ENCODE data around the gene C16orf92.
A peak's percentile ranks its signal among the peaks of the same experiment; 100 is the strongest.

C16orf92 gene

GRCh38 chr16:29989111-29989858 lies 33.7 kb upstream of the C16orf92 start:
- no peak for DNase-seq (ENCODE audit: low read depth)

DNA sequence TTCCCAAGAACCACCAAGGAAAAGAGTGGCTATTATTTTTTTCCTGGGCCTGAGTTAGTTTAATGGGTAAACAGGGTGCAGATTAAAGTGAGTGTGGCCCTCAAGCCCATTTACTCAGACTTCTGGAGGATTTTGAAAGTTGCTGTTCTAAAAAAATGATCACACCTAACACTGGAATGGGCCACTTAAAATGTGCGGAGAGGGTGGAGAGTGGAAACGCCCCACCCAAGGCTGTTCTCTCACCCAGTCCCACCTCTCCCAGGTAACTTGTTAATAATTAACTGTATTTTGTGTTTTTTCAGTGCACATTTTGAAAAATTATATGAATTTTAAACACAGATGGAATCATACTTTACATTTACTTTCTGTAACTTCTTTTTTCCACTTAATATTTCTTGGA lies 33.0 kb upstream of the C16orf92 start:
- DNase-seq (ENCODE audit: low read depth), result no peak

DNA sequence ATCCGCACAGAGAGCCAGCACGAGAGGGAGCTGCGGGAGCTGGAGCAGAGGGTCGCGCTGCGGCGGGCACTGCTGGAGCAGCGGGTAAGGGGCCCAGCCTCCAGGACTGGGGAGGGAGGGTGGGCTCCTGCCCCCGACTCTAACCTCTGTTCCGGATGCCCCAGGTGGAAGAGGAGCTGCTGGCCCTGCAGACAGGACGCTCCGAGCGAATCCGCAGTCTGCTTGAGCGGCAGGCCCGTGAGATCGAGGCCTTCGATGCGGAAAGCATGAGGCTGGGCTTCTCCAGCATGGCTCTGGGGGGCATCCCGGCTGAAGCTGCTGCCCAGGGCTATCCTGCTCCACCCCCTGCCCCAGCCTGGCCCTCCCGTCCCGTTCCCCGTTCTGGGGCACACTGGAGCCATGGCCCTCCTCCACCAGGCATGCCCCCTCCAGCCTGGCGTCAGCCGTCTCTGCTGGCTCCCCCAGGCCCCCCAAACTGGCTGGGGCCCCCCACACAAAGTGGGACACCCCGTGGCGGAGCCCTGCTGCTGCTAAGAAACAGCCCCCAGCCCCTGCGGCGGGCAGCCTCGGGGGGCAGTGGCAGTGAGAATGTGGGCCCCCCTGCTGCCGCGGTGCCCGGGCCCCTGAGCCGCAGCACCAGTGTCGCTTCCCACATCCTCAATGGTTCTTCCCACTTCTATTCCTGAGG lies 32.0 kb upstream of the C16orf92 start:
- no peak for DNase-seq (ENCODE audit: low read depth)

- DNase-seq (ENCODE audit: low read depth), result no peak
These were observed 31.5 kb upstream of the C16orf92 start for GRCh38 chr16:29991571-29991904.

DNA sequence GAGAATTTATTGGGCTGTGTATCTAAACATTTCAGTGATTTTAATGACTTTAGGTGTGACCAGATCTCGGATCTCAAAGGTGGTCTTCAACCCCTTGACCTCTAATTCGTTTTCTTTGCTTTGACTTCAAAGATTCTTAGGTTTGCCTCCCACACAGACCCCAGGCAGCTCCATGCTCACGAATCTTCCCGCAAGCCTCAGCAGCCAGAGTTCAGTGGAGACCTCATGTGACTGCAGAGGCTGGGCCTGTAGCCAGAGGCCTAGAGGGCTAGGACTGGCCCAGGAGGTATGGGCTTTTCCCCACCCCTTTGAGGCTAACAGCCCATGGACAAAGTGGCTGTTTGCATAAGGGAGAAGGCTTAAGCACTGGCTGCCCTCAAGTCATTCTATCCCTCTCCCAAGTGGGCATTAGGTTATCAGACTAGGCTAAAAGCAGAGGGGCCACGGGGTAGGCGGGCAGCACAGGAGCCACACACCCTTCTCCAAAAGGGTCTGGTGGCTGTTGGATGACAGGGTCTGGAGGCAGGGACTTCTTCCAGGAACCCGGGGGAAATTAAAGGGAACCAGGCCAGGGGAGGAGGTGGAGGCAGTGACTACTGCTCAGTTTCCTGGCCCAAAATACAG lies 30.5 kb upstream of the C16orf92 start:
- DNase-seq (ENCODE audit: low read depth), result peak; percentile 79

DNA sequence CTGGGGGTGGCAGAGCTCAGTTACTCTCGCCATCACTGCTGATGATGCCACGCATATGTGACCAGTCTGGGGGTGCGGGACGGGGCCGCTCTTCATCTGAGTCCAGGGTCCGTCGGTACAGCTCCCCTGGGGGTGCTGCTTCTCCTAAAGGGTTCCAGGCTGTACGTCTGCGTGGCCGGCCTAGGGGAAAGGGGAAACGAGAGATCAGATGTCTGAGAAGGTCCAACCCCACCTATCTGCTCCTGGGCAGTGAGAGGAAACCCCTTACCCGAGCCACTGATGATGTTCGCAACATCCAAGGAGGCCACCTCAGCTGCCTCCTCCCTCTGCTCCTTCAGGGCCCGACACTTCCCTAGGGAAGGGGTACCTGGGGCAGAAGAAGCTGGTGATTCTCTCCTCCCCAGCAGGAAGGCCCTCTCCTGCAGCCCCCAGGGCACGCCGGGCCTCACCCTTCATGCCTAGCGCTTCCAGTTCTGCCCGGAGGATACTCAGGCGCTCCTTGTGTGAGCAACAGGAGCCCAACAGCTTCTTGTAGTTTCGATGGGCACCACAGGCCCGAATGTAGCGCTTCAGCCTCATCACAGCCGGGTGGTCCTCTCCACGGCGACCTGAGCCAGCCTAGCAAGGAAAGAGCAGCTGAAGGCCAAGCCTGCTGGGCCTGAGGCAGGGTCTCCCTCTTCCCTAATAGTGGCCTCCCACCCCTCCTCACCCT lies 29.7 kb upstream of the C16orf92 start:
- no peak for DNase-seq (ENCODE audit: low read depth)

DNA sequence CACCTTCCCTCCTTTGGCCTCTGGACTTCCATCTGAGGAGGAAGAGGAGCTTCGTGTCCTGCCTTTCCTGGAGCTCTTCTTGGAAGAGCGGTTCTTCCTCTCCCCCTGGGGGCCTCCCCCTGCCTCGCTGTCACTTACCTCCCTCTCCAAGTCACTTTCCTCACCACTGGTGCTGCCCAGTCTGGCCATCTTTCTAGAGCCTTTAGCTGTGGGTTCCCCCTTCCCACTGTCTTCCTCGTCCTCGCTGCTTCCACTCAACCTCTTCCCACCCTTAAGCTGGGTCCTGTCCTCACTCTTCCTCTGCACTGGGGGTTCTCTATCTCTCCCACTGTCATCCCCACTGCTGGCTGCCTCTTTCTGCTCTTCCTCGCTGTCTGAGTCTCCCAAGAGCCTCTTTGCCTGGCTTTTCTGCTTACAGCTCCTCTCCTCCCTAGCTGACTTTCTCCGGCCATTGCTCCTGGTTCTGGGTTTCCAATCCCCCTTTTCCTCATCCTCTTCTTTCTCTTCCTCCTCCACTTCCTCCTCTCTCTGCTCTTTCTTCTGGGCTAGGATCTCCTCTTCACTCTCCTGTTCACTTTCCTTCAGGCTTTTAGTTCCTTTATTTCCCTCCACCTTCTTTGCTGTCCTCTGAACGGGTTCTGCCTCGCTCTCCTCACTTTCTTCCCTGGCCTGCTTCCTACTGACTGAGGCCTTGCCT lies 28.9 kb upstream of the C16orf92 start:
- DNase-seq (ENCODE audit: low read depth), result no peak

DNA sequence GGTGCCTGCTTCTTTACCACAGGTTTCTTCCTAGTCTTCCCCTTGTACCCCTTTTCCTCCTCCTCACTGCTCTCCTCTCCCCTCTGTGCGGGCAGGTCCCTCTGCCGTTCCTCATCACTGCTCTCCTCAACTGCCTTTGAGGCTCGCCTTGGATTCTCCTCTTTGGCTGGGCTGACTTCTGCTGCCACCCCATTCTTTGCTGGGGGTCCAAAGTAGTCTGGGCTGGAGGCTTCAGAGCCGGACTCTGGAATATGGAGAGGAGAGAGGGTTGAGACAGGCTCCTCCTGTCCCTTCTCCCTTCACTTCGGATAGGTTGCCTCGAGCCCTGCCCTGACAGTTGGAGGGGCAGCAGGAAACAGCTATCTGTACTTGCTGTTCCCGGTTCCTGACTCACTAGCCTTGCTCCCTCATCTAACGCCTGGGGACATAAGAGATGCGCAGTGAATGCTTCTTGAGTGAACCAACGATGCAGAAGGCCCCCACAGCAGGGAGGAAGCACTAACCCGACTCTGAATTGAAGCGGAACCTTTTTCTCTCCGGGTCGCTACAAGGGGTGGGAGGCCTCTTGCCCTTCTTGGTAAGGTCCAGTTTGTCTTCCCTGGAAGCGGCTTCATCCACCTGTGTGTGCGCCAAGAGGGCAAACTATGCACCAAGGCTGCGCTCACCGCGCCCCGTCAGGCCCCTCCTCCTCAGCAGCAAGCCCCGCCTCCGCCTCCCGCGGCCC lies 28.2 kb upstream of the C16orf92 start:
- peak; percentile 69 for DNase-seq (ENCODE audit: low read depth)

- DNase-seq (ENCODE audit: low read depth), result peak; percentile 66
These were observed 27.6 kb upstream of the C16orf92 start, which contains the start of gene HIRIP3 for GRCh38 chr16:29995324-29995910. Gene HIRIP3 (minus strand): TSS chr16:29995617. CDS start chr16:29995605, 12 bp downstream.

- DNase-seq (ENCODE audit: low read depth), result peak; percentile 93
These were observed 26.9 kb upstream of the C16orf92 start, which contains the start of gene INO80E for GRCh38 chr16:29995911-29996765. Gene INO80E (plus strand): TSS chr16:29996241. CDS start chr16:29996311, 70 bp downstream.

GRCh38 chr16:29996766-29997250 lies 26.2 kb upstream of the C16orf92 start:
- DNase-seq (ENCODE audit: low read depth), result no peak

DNA sequence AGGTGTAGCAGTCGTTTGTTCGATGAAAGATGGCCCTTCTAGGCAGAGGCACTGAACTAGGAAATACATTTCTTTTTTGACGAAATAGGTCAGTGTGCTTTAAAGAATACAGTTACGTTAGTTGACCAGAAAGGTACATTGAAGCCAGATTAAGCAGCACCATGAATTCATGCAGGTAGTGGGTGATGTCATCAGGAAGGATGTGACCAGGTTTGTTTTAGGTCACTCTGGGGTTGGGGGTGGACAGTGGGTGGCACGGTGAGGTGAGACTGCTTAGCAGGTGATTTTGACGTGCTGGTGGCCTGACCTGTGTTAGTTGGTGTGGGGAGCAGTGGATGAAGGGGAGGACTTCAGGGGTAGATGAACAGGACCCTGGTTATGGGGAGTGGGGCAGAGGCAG lies 23.4 kb upstream of the C16orf92 start:
- no peak for DNase-seq (ENCODE audit: low read depth)

GRCh38 chr16:30000735-30001631 lies 22.0 kb upstream of the C16orf92 start:
- no peak for DNase-seq (ENCODE audit: low read depth)

DNA sequence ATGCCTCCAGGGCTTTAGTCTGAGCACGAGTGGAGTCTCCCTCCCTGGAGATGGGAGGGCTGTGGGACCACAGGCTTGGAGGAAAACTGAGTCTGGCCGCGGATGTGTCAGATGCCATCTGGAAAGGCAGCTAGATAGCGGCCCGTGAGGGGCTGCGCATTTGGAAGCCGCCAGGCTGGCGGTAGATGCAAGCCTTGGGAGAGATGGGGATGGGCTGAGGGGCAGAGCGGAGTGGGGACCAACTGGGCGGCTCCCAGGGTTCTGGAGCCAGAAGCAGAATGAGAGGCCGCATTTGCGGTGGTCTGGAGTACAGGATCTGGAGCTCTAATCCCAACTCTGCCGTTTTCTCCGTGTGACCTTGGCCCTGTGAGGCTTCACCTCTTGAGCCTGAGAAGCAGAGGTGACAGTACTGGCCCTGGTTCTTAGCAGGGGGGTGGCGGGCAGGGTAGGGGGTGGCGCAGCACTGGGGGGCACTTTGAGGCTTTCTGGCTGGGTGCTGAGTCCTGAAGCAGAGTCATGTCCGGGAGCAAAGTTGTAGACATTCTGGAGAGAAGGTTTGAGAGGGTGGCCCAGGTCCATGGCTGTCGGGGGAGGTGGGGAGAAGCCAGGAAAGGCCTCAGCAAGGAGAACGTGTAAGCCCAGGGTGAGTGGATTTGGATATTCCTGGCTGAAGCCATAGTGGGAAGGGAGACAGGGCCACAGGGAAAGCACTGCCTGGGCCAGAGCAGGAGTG lies 20.2 kb upstream of the C16orf92 start:
- no peak for DNase-seq (ENCODE audit: low read depth)

GRCh38 chr16:30003670-30004423 lies 19.2 kb upstream of the C16orf92 start:
- no peak for DNase-seq (ENCODE audit: low read depth)

DNA sequence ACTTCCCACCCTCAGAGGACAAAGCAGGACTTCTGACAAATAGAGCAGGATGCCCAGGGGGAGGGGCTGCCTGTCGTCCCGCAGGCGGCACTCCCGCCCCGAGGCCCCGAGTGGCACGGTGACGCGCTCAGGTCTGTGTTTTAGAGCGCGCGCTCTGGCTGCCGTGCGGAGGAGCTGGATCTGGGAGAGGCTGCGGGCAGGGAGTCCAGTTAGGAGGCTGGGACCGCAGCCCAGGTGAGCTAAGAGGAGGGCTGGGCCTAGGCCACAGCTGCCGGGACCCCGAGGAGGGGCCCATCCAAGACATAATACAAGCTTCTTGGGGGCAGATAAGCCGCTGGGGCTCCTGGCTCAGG lies 18.6 kb upstream of the C16orf92 start:
- no peak for DNase-seq (ENCODE audit: low read depth)

- no peak for DNase-seq (ENCODE audit: low read depth)
These were observed 18.2 kb upstream of the C16orf92 start for GRCh38 chr16:30004811-30005242.

Data from iris pigment epithelial cell (primary cell).